Neural cell (in vitro differentiated cells): Measurements from ENCODE around the gene NIM1K. TPM values are rescaled to one million over a fixed set of nuclear protein-coding genes. Genes with fewer than 3 reads are reported as not detected.

Source experiments
- H2AFZ ChIP-seq: fragments of 200-600, 300-800 bp; sonication (generic), shearing (Covaris generic); 2 replicates; pipeline ENCODE4 v1.6.0; 2014; ENCODE audit warnings: low read depth, mild to moderate bottlenecking, antibody characterized with exemption, low read length, moderate library complexity
- H3F3A ChIP-seq: fragments of 200-600 bp; shearing (Covaris generic); 2 replicates; pipeline ENCODE4 v1.6.1; 2016; ENCODE audit warnings: mild to moderate bottlenecking, moderate library complexity, mixed read lengths, antibody characterized with exemption, low read length; ENCODE audit not compliant: insufficient read depth, poor library complexity, severe bottlenecking
- H3K27ac ChIP-seq: fragments of 200-600, 300-800 bp; sonication (generic), shearing (Covaris generic); 2 replicates; pipeline ENCODE4 v1.5.1; 2014; ENCODE audit warnings: mild to moderate bottlenecking, low read length, moderate library complexity
- H3K27me3 ChIP-seq: fragments of 300-800, 200-600 bp; sonication (generic), shearing (Covaris generic); 2 replicates; pipeline ENCODE4 v1.6.0; 2014; ENCODE audit warnings: mild to moderate bottlenecking, low read depth, low read length, moderate library complexity; ENCODE audit not compliant: insufficient read depth
- H3K36me3 ChIP-seq: fragments of 300-800, 200-600 bp; sonication (generic), shearing (Covaris generic); 2 replicates; pipeline ENCODE4 v1.5.1; 2014; ENCODE audit warnings: mild to moderate bottlenecking, antibody characterized with exemption, low read length, moderate library complexity; ENCODE audit not compliant: insufficient read depth
- H3K4me2 ChIP-seq: fragments of 300-800, 200-600 bp; sonication (generic), shearing (Covaris generic); 2 replicates; pipeline ENCODE4 v1.6.0; 2014; ENCODE audit warnings: mild to moderate bottlenecking, low read length
- H3K4me3 ChIP-seq: fragments of 300-800, 200-600 bp; sonication (generic), shearing (Covaris generic); 2 replicates; pipeline ENCODE4 v1.5.1; 2014; ENCODE audit warnings: mild to moderate bottlenecking, low read length, moderate library complexity
- H3K79me2 ChIP-seq: fragments of 200-600 bp; shearing (Covaris generic); replicated peaks from 2 replicates; pipeline ENCODE4 v1.6.0; 2014; ENCODE audit warnings: mild to moderate bottlenecking, low read length, moderate library complexity; ENCODE audit not compliant: insufficient read depth
- H3K9ac ChIP-seq: fragments of 300-800, 200-600 bp; sonication (generic), shearing (Covaris generic); 2 replicates; pipeline ENCODE4 v1.6.1; 2016; ENCODE audit warnings: mild to moderate bottlenecking, low read length, mixed read lengths
- H3K9me2 ChIP-seq: fragments of 200-600 bp; shearing (Covaris generic); 2 replicates; pipeline ENCODE4 v1.6.1; 2016; ENCODE audit warnings: mild to moderate bottlenecking, low read length, mixed read lengths; ENCODE audit not compliant: insufficient read depth
- H3K9me3 ChIP-seq: fragments of 200-600, 300-800 bp; sonication (generic), shearing (Covaris generic); 2 replicates; pipeline ENCODE4 v1.6.1; 2016; ENCODE audit warnings: mild to moderate bottlenecking, mixed run types, low read length, moderate library complexity, mixed read lengths
- H4K20me1 ChIP-seq: fragments of 200-600 bp; shearing (Covaris generic); 2 replicates; pipeline ENCODE4 v1.6.1; 2016; ENCODE audit warnings: mild to moderate bottlenecking, mixed run types; ENCODE audit not compliant: insufficient read depth
- EP300 ChIP-seq: fragments of 450-650 bp; conservative IDR thresholded peaks from 2 replicates; pipeline ENCODE4 v1.6.1; 2014; ENCODE audit warnings: antibody characterized with exemption, mild to moderate bottlenecking, moderate library complexity; ENCODE audit not compliant: poor library complexity, severe bottlenecking
- EZH2 ChIP-seq: fragments of 200-600, 300-800 bp; shearing (Covaris generic), sonication (generic); IDR thresholded peaks from 2 replicates; pipeline ENCODE4 v1.6.1; 2014; ENCODE audit warnings: antibody characterized with exemption, low read length, borderline replicate concordance, mild to moderate bottlenecking; ENCODE audit not compliant: insufficient read depth, poor library complexity, severe bottlenecking
- MXI1 ChIP-seq: fragments of 450-650 bp; conservative IDR thresholded peaks from 2 replicates; pipeline ENCODE4 v1.6.1; 2014; ENCODE audit warnings: antibody characterized with exemption, mild to moderate bottlenecking; ENCODE audit not compliant: poor library complexity, severe bottlenecking
- POLR2AphosphoS5 ChIP-seq: IDR thresholded peaks from 2 replicates; pipeline ENCODE4 v1.6.1; 2012
- RAD21 ChIP-seq: fragments of 450-650 bp; conservative IDR thresholded peaks from 2 replicates; pipeline ENCODE4 v1.6.1; 2014; ENCODE audit warnings: antibody characterized with exemption, mild to moderate bottlenecking, moderate library complexity
- SMC3 ChIP-seq: fragments of 450-650 bp; conservative IDR thresholded peaks from 2 replicates; pipeline ENCODE4 v1.6.1; 2014; ENCODE audit warnings: antibody characterized with exemption, mild to moderate bottlenecking, moderate library complexity; ENCODE audit not compliant: poor library complexity
- TAF1 ChIP-seq: IDR thresholded peaks from 2 replicates; pipeline ENCODE4 v1.6.1; 2012; ENCODE audit warnings: low read depth
- polyA plus RNA-seq: library from polyadenylated mRNA; depleted of rRNA; stranded (reverse); fragments of >200 nt; gene quantifications from 2 replicates; pipeline ENCODE4 v1.2.3, GENCODE V29; 2014
- TF ChIP-seq, protein P1 (sequence below): fragments of 450-650 bp; IDR thresholded peaks from 2 replicates; pipeline ENCODE4 v1.5.1; 2014; ENCODE audit warnings: antibody characterized with exemption, mild to moderate bottlenecking, moderate library complexity; ENCODE audit not compliant: poor library complexity, severe bottlenecking
- TF ChIP-seq, protein P2 (sequence below): IDR thresholded peaks from 2 replicates; pipeline ENCODE4 v1.6.1; 2012; ENCODE audit warnings: borderline replicate concordance

NIM1K gene
- polyA plus RNA-seq, 1 donor from 2014 or later, result 4.4 TPM

DNA sequence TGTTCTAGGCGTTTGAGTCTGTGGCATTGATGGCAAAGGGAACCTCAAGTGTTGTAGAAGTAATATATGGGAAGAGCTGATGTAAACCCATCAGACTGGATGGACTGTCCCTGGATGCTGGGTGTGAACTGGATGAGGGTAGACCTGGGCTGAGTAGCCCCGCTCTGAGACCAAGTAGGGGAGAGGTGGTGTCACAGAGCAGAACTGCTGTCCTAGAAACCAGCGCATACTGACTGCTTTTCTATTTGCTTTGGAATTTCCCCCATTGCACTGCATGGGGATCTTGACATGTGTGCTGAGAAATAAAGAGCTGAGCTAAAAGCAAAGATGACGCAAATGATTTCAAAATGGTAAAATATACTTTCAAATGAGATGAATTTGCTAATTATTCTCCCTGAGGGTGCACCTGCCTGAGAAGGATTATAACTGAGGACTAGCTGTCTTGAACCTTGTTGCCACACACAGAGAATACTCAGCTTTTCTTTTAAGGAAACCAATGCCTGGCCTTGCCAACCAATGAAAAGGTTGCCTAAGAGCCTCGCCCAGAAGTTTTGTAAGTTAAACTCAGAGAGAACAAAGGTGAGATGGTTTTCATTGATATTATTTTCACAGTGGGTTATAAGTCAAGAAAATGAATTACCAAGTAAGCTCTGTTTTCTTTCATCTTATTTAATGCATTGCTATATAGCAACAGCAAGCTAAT, 44.8 kb downstream of the NIM1K start:
- Histone ChIP-seq H3K4me3 (no peak overlapping the region), H2AFZ (no peak overlapping the region)

DNA sequence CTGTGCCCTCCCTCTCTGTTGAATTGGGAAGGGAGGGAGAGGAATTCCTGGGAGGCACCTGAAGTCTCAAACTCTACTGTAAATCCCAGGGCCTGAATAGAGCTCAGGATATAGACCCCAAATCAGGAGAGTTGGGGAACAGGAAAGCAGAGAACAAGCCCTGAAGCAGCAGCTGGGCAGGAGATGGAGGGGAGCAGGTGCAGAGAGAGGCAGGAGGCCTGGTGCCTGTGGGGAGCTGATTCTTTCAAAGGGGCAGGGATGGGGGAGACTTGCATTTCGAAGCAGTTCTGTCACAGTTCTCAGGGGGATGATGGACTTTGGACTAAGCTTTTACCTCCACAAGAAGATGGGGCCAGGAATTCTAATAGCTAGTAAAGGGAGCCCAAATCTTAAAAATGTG, 50.2 kb downstream of the NIM1K start:
- H3K27me3 ChIP-seq, result no peaks in the 10 kb centered on the region
- no peaks in the 10 kb centered on the region for H3K79me2 ChIP-seq
- no peak overlapping the region for H3K4me2 ChIP-seq
- H2AFZ ChIP-seq, result no peak overlapping the region
- H3F3A ChIP-seq, result no peaks in the 10 kb centered on the region
- TF ChIP-seq TAF1, result no peak
- no peak overlapping the region for H3K4me3 ChIP-seq
- H4K20me1 ChIP-seq, result no peaks in the 10 kb centered on the region
- H3K9me2 ChIP-seq, result no peaks in the 10 kb centered on the region
- no peaks in the 10 kb centered on the region for H3K9me3 ChIP-seq
- H3K9ac ChIP-seq, result no peak overlapping the region
- H3K27ac ChIP-seq, result no peak overlapping the region
- H3K36me3 ChIP-seq, result no peaks in the 10 kb centered on the region

More for the DNA sequence above, 44.8 kb downstream of the NIM1K start:
- Histone ChIP-seq H3F3A (no peaks in the 10 kb centered on the region), H3K9me3 (no peaks in the 10 kb centered on the region), H3K36me3 (no peaks in the 10 kb centered on the region), H3K4me2 (no peak overlapping the region), H3K9me2 (no peaks in the 10 kb centered on the region), H3K9ac (no peak overlapping the region), H3K79me2 (no peaks in the 10 kb centered on the region), H3K27ac (no peak overlapping the region), H3K27me3 (no peaks in the 10 kb centered on the region), H4K20me1 (no peaks in the 10 kb centered on the region)
- TF ChIP-seq, protein P1, sequence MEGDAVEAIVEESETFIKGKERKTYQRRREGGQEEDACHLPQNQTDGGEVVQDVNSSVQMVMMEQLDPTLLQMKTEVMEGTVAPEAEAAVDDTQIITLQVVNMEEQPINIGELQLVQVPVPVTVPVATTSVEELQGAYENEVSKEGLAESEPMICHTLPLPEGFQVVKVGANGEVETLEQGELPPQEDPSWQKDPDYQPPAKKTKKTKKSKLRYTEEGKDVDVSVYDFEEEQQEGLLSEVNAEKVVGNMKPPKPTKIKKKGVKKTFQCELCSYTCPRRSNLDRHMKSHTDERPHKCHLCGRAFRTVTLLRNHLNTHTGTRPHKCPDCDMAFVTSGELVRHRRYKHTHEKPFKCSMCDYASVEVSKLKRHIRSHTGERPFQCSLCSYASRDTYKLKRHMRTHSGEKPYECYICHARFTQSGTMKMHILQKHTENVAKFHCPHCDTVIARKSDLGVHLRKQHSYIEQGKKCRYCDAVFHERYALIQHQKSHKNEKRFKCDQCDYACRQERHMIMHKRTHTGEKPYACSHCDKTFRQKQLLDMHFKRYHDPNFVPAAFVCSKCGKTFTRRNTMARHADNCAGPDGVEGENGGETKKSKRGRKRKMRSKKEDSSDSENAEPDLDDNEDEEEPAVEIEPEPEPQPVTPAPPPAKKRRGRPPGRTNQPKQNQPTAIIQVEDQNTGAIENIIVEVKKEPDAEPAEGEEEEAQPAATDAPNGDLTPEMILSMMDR, result no peak
- TF ChIP-seq SMC3, result no peak
- TF ChIP-seq POLR2AphosphoS5, result no peak
- TF ChIP-seq, protein P2, sequence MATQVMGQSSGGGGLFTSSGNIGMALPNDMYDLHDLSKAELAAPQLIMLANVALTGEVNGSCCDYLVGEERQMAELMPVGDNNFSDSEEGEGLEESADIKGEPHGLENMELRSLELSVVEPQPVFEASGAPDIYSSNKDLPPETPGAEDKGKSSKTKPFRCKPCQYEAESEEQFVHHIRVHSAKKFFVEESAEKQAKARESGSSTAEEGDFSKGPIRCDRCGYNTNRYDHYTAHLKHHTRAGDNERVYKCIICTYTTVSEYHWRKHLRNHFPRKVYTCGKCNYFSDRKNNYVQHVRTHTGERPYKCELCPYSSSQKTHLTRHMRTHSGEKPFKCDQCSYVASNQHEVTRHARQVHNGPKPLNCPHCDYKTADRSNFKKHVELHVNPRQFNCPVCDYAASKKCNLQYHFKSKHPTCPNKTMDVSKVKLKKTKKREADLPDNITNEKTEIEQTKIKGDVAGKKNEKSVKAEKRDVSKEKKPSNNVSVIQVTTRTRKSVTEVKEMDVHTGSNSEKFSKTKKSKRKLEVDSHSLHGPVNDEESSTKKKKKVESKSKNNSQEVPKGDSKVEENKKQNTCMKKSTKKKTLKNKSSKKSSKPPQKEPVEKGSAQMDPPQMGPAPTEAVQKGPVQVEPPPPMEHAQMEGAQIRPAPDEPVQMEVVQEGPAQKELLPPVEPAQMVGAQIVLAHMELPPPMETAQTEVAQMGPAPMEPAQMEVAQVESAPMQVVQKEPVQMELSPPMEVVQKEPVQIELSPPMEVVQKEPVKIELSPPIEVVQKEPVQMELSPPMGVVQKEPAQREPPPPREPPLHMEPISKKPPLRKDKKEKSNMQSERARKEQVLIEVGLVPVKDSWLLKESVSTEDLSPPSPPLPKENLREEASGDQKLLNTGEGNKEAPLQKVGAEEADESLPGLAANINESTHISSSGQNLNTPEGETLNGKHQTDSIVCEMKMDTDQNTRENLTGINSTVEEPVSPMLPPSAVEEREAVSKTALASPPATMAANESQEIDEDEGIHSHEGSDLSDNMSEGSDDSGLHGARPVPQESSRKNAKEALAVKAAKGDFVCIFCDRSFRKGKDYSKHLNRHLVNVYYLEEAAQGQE, result no peak
- TF ChIP-seq TAF1, result no peak
- TF ChIP-seq MXI1, result no peak
- TF ChIP-seq EP300, result no peak
- no peak for TF ChIP-seq EZH2
- no peak for TF ChIP-seq RAD21
